ENCODE data around the gene DIPK1C.
A peak's percentile ranks its signal among the peaks of the same experiment; 100 is the strongest.
"Not testable (repeated sequence)": the region's sequence is repeated elsewhere in the genome, so short reads cannot be mapped to it uniquely, and the experiment has no call there.

Gene DIPK1C

DNA sequence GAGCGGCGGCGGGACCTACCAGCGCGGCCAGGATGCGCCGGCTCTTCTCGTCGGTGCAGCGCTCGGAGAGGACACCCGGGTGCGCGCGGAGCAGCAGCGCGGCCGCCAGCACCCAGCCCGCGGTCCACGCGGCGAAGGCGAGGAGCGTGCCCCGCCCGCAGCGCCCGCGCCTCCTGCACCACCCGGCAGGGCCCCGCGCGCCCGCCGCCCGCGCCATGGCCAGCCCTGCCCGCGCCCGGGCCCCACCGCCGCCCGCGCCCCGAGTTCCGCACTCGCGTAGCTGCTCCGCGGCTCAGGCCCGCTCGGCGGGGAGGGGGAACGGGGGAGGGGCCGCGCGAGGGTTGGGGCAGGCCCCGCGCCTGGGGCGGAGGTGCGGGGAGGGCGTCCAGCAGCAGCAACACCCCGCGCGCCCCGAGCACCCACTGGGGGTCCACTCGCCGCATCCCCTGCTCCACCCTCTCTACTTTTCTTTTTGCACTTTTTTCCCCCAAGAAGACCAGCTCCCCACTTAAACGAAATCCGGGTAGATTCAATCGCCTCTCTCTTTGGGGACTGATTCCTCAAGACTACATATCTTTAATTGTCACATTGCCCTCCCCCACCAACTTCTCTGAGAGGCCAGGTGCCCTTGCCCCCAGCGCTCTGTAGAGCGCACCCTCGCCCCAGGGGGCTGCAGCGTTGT is at the start of gene DIPK1C:
Gene DIPK1C, minus strand, starts transcription at position 266 of the 682 bp plus-strand sequence. Its CDS starts 49 bp downstream, at position 217.
- no peak within 1 kb of the TSS for H3K9ac ChIP-seq (ENCODE audit: low read length)

DNA sequence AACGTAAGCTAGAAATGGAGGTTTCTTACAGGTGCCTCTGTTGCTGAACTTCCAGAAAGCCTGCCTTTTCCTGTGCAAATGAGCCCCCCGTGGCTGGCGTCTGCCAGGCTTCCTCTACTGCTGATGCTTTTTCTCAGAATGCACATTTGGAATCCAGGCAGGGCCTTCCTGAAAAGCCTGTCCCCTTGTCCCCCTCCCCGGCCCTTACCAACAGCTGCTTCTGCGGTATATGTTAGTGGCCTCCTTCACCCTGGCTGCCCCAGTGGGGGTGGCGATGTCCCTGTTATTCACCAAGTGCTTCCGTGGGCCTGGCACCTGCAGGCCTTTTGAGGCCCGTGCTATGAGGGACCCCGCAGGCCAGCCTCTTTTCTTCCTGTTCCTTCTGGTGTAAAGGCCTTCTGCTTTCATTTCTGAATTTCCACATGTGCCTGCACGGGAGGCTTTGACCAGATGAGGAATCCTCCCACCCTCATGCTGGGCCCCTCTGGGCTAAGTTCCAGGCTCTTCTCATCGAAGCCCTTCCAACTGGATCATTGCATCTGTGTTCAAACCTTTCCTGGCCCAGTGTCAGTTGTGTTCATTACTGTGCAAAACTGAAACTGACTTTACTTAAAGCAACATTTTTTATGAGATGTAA is 49.5 kb upstream of the DIPK1C start:
- Histone ChIP-seq H3K4me3 (ENCODE audit: low read length) (no peak overlapping the region), H3K36me3 (ENCODE audit: control insufficient read depth, insufficient read depth, low read length) (peaks cover 34% of the 10 kb centered on the region), H3K27me3 (ENCODE audit: control insufficient read depth, insufficient read depth, low read length) (no peaks in the 10 kb centered on the region), H3K9me3 (ENCODE audit: control insufficient read depth, low read length) (no peaks in the 10 kb centered on the region), H3K4me1 (ENCODE audit: control insufficient read depth, insufficient read depth, low read length) (peaks cover 10% of the 10 kb centered on the region), H3K9ac (ENCODE audit: low read length) (no peak overlapping the region)

More for the DNA sequence above, at the start of gene DIPK1C:
- H3K4me3 ChIP-seq (ENCODE audit: low read length): no peak within 1 kb of the TSS
- H3K4me1 ChIP-seq (ENCODE audit: control insufficient read depth, insufficient read depth, low read length): peaks cover 4% of the 10 kb centered on the region
- H3K9me3 ChIP-seq (ENCODE audit: control insufficient read depth, low read length): no peaks in the 10 kb centered on the region
- no peaks in the 10 kb centered on the region for H3K36me3 ChIP-seq (ENCODE audit: control insufficient read depth, insufficient read depth, low read length)
- H3K27me3 ChIP-seq (ENCODE audit: control insufficient read depth, insufficient read depth, low read length): peaks cover 46% of the 10 kb centered on the region

DNA sequence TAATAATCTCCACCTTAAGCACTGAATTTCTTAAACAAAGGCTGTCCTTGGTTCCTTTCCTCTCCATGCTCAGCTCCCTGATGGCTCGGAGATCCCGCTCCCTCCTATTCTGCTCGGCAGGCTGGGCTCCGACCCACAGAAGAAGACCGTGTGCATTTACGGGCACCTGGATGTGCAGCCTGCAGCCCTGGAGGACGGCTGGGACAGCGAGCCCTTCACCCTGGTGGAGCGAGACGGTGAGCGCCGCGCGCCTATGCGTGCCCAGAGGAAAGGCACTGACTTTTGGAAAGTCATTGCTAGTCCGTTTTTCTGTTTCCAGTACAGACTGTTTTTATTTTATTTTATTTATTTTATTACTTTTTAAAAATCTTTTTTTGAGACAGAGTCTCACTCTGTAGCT is 48.7 kb upstream of the DIPK1C start:
- H3K27me3 ChIP-seq (ENCODE audit: control insufficient read depth, insufficient read depth, low read length): no peaks in the 10 kb centered on the region
- H3K4me1 ChIP-seq (ENCODE audit: control insufficient read depth, insufficient read depth, low read length): peaks cover 15% of the 10 kb centered on the region
- no peak overlapping the region for H3K9ac ChIP-seq (ENCODE audit: low read length)
- no peaks in the 10 kb centered on the region for H3K9me3 ChIP-seq (ENCODE audit: control insufficient read depth, low read length)
- H3K4me3 ChIP-seq (ENCODE audit: low read length): no peak overlapping the region
- peaks cover 31% of the 10 kb centered on the region for H3K36me3 ChIP-seq (ENCODE audit: control insufficient read depth, insufficient read depth, low read length)

DNA sequence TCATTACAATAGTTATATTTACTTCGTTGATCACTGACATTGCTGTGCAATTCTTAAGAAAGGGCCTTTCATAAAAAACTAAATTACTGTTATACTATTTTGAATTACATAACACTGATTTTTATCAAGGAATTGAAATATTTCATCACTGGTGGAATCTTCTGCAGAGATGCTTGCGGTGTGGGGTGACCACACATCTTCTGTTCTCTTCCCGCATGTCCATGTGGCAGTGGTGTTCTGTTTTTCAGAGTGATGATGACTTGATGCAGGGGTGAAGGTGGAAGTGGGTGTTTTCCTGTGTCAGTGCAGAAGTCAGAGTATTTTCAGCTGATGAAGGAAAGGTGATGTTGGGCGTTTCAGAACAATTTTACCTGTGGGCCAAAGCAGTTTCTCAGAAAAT is 46.0 kb upstream of the DIPK1C start:
- H3K9me3 ChIP-seq (ENCODE audit: control insufficient read depth, low read length): no peaks in the 10 kb centered on the region
- H3K4me1 ChIP-seq (ENCODE audit: control insufficient read depth, insufficient read depth, low read length): peaks cover 20% of the 10 kb centered on the region
- H3K36me3 ChIP-seq (ENCODE audit: control insufficient read depth, insufficient read depth, low read length): peaks cover 11% of the 10 kb centered on the region
- no peak overlapping the region for H3K9ac ChIP-seq (ENCODE audit: low read length)
- no peaks in the 10 kb centered on the region for H3K27me3 ChIP-seq (ENCODE audit: control insufficient read depth, insufficient read depth, low read length)
- no peak overlapping the region for H3K4me3 ChIP-seq (ENCODE audit: low read length)

DNA sequence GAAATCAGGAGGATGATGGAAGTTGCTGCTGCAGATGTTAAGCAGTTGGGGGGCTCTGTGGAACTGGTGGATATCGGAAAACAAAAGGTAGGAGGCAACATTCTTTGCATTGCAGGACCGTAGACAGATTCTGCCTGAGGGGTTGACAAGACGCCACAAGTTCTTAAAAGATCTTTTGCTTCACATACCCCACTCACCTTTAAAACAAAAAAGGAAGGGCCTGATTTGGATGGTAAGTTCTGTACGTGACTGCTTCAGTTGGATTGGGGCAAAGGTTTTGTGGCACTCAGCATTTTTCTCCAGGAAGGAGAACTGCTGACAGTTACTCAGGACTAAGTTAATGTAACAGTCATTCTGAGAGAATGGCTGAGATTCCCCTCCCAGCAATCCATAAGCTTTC is 44.3 kb upstream of the DIPK1C start:
- no peaks in the 10 kb centered on the region for H3K27me3 ChIP-seq (ENCODE audit: control insufficient read depth, insufficient read depth, low read length)
- peaks cover 7% of the 10 kb centered on the region for H3K36me3 ChIP-seq (ENCODE audit: control insufficient read depth, insufficient read depth, low read length)
- peaks cover 33% of the 10 kb centered on the region for H3K4me1 ChIP-seq (ENCODE audit: control insufficient read depth, insufficient read depth, low read length)
- H3K9ac ChIP-seq (ENCODE audit: low read length): peak overlapping the region; percentile 45
- H3K9me3 ChIP-seq (ENCODE audit: control insufficient read depth, low read length): no peaks in the 10 kb centered on the region
- no peak overlapping the region for H3K4me3 ChIP-seq (ENCODE audit: low read length)

DNA sequence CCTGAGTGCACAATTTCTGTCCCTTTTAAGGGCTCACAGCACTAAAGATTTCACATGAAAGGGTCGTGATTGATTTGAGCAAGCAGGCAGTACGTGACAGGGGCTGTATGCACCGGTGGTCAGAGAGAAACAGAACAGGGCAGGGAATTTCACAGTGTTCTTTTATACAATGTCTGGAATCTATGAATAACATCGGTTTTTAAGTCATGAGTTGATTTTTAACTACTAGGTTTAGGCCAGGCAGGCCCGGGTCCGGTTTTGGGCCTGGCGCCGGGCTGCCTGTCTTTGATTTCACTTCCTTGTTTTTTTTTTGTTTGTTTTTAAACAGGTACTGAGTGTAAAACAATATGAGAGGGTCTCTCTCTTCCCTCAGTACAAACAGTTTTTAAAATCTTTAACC is 43.7 kb upstream of the DIPK1C start:
- Histone ChIP-seq H3K9ac (ENCODE audit: low read length) (peak overlapping the region; percentile 45), H3K4me1 (ENCODE audit: control insufficient read depth, insufficient read depth, low read length) (peaks cover 33% of the 10 kb centered on the region)
- H3K4me3 ChIP-seq (ENCODE audit: low read length); H3K36me3 ChIP-seq (ENCODE audit: control insufficient read depth, insufficient read depth, low read length); H3K27me3 ChIP-seq (ENCODE audit: control insufficient read depth, insufficient read depth, low read length); H3K9me3 ChIP-seq (ENCODE audit: control insufficient read depth, low read length): not testable (repeated sequence)

DNA sequence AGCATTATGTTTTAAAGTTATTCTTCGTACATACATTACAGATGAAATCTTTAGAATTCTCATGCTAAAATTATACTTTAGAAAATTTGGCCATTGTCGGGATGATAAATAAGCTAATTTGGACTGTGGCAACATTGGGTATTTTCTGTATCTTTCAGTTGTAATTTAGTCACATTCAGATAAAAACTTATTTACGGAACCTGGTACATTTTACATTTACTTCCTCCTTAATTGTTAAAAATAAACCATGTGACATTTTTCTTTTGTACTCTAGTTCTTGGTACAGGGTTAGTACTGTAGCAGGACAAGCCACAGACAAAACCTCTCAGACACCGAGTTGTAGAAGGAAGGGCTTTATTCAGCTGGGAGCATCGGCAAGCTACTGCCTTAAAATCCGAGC is 43.3 kb upstream of the DIPK1C start:
- Histone ChIP-seq H3K9me3 (ENCODE audit: control insufficient read depth, low read length) (no peaks in the 10 kb centered on the region), H3K36me3 (ENCODE audit: control insufficient read depth, insufficient read depth, low read length) (peaks cover 7% of the 10 kb centered on the region), H3K9ac (ENCODE audit: low read length) (peak overlapping the region; percentile 45), H3K27me3 (ENCODE audit: control insufficient read depth, insufficient read depth, low read length) (no peaks in the 10 kb centered on the region), H3K4me1 (ENCODE audit: control insufficient read depth, insufficient read depth, low read length) (peaks cover 33% of the 10 kb centered on the region), H3K4me3 (ENCODE audit: low read length) (no peak overlapping the region)

DNA sequence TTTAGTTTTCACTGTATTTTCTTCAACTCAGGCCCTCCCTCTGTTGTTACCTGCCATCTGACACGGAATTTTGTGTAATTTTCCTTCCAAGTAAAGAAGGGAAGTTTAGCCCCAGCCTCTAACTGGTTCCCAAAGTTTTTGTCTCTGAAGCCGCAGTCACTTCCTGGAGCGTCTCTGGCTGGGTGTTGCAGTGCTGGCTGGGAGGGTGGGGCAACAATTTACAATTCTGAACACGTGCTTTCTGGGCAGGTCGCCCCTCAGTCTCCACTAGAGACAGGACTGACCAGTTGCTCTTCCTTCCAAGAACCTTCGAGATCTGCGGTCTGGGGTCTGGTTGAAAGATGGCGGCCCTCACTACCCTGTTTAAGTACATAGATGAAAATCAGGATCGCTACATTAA is 42.5 kb upstream of the DIPK1C start:
- Histone ChIP-seq H3K4me1 (ENCODE audit: control insufficient read depth, insufficient read depth, low read length) (peaks cover 33% of the 10 kb centered on the region), H3K36me3 (ENCODE audit: control insufficient read depth, insufficient read depth, low read length) (peaks cover 7% of the 10 kb centered on the region), H3K4me3 (ENCODE audit: low read length) (peak overlapping the region; percentile 3), H3K9me3 (ENCODE audit: control insufficient read depth, low read length) (no peaks in the 10 kb centered on the region), H3K9ac (ENCODE audit: low read length) (peak overlapping the region; percentile 32), H3K27me3 (ENCODE audit: control insufficient read depth, insufficient read depth, low read length) (no peaks in the 10 kb centered on the region)

DNA sequence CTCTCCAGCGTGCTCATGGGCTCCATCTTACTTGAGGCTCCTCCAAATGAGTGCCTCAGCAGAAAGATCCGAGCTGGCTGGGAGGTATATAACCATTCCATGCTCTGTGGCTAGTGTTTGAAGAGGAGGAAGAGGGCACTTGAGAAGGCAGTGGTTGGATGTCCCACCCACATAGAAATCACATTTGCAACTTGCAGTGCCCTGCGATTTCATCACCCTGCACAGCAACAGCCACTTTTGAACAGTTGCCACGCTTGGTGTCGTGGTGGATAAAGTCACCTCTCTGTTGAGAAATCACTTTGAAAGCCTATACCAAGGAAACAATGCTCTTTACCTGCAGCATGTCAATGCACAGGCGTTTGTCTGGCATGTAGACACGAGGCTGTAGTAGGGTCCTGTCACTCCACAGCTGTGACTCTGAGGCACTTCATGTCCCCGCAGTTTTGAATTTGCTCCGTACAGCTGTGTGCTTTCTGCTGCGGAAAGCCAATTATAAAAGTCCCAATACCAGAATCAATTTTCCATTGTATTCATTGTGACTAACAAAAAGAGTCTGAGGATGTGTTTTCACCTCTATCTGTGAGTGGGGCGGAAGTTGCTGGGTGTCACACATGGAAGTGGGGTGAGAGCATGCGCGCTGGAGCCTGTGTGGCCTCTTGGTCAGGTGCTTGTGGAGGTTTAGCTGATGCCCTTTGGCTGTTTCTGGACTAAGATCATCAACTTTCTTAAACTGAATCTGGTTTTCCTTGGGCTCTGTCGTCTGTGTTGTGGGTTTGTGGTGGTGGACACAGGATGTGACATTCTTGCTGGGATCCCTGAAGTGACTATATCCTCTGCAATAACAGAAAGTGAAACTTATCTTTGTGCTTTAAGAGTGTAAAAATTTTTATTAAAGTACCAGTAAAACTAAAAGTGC is 41.9 kb upstream of the DIPK1C start:
- Histone ChIP-seq H3K36me3 (ENCODE audit: control insufficient read depth, insufficient read depth, low read length) (peaks cover 7% of the 10 kb centered on the region), H3K27me3 (ENCODE audit: control insufficient read depth, insufficient read depth, low read length) (no peaks in the 10 kb centered on the region), H3K9ac (ENCODE audit: low read length) (peak overlapping the region; percentile 32), H3K4me1 (ENCODE audit: control insufficient read depth, insufficient read depth, low read length) (peaks cover 33% of the 10 kb centered on the region), H3K9me3 (ENCODE audit: control insufficient read depth, low read length) (no peaks in the 10 kb centered on the region), H3K4me3 (ENCODE audit: low read length) (peak overlapping the region; percentile 3)

DNA sequence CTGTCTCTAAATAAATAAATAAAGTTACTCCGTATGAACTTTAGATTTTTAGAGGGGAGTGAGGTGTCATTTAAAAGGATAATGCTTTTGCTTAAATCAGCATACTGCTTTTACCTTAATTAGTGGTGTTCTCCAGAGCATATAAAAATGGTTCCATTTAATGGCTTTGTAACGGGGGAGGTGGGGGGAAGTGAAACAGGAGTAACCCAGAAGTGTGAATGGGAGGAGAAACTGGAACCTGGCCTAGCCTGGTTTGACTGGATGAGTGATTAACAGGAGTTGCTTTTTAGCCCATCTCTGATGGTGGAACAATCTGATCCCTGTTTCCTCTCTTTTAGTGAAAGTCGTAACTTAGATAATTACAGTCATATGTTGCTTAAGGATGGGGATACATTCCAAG is 40.7 kb upstream of the DIPK1C start:
- Histone ChIP-seq H3K27me3 (ENCODE audit: control insufficient read depth, insufficient read depth, low read length) (no peaks in the 10 kb centered on the region), H3K36me3 (ENCODE audit: control insufficient read depth, insufficient read depth, low read length) (no peaks in the 10 kb centered on the region), H3K9ac (ENCODE audit: low read length) (no peak overlapping the region), H3K4me1 (ENCODE audit: control insufficient read depth, insufficient read depth, low read length) (peaks cover 33% of the 10 kb centered on the region), H3K4me3 (ENCODE audit: low read length) (no peak overlapping the region), H3K9me3 (ENCODE audit: control insufficient read depth, low read length) (no peaks in the 10 kb centered on the region)

DNA sequence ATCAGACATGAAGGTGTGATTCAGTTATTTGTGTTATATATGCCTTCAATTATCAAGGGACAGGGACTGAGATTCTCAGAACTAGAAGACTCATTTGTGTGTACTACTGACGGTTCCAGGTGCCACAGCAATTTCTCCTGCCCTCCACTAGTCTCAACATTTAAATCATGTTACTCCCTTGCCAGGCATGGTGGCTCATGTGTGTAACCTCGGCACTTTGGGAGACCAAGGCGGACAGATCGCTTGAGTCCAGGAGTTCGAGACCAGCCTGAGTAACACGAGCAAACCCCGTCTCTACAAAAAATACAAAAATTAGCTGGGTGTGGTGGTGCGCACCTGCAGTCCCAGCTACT is 40.2 kb upstream of the DIPK1C start:
- H3K27me3 ChIP-seq (ENCODE audit: control insufficient read depth, insufficient read depth, low read length): no peaks in the 10 kb centered on the region
- no peaks in the 10 kb centered on the region for H3K9me3 ChIP-seq (ENCODE audit: control insufficient read depth, low read length)
- H3K4me3 ChIP-seq (ENCODE audit: low read length): peak overlapping the region; percentile 57
- peak overlapping the region; percentile 85 for H3K9ac ChIP-seq (ENCODE audit: low read length)
- H3K4me1 ChIP-seq (ENCODE audit: control insufficient read depth, insufficient read depth, low read length): peaks cover 33% of the 10 kb centered on the region
- H3K36me3 ChIP-seq (ENCODE audit: control insufficient read depth, insufficient read depth, low read length): no peaks in the 10 kb centered on the region

All from mucosa of stomach (tissue), 1 donor.